Measurements from ENCODE around the gene FGF5.

FGF5 gene

DNA sequence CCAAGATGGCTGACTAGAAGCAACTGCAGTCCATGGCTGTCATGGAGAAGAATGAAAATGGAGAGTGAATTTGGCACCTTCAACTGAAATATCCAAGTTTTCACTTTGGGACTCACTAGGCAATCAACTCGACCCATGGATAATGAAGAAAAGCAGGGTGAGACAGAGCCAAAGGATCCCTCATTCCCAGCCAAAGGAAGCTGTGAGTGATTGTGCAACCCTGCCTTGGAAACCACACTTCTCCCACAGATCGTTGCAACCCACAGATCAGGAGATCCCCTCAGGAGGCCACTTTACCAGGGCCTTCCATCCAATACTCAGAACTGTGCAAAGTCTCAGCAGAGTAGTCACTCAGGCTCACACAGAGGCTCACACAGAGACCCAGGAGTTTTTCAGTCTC, 73.6 kb downstream of the FGF5 start:
- DNase-seq (ENCODE audit: low read depth) = no peak
